Measurements from ENCODE around the gene REEP2.

REEP2 gene

DNA sequence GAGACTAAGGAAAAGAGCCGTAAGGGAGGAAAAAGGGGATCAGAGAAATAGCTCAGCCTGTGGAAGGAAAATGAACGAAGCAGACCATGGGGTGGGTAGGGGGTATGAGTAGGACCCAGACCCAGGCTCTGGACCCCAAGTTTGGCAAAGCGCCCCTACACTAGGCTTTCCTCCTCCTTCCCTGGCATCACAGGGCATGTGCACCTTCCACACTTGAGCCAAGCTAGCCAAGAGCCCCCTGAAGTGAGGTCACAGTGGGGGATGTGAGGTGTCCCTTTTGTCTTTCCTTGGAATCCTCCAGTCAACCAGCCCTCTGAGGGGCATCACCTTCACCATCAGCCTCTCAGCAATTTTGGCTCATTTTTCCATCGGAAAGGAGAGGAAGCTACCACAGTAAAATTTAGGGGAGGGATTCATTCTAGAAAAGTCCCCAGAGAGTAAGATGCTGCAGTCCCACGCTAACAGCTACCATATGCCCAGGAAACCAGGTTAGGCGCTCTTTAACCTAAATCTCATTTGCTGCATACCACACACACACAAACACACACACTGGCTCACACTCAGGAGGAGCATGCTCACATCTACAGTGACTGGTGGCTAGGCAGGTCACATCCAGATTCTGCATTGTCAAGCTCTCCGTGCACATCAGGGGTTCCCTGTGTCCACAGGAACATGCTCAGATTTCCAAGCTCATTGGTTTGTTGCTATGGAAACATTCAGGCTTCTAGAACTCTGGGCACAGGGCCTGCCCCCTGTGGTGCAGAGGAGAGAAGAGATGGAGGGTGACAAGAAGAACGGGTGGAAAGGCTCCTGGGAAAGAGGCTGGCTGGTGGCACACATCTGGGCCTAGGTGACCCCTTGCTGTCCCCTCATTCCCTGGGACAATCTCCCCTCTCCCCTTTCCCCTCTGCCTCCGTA, 9.9 kb downstream of the REEP2 start:
- DNase-seq (ENCODE audit: low spot score), result no peak

DNA sequence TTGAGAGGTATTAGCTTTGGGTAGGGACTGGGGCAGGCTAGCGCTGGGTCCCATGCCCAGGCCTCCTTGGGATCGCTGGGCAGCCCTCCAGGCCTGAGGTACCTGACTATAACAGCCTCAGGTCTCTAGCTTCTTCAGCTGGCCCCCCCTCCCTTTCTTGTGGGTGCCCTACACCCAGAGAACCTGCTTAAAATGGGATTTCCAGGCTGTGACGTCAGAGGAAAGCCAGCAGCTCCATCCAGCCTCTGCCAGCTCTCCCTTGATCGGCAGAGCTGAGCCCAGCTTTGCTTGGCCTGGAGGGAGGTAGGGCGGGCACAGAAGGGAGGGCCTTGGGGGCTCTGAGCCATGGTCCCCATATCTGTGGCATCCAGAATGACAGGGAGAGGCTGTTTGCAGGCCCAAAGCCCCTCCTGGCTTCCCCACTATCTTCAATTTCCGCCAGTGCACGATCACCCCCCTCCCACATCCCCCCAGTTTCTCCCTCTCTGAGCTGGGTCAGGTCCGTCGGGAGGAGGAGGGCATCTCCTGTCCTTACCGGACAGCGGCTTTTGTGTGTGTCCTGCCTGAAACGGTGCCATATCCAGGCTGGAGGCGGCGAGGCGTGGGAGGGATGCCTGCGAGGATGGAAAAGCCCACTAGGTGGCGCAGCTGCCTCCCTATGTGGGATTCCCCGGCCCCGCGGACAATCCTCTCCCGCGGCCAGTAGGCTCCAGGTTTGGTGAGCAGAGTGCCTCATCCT, 10.8 kb downstream of the REEP2 start:
- peak; percentile 91 for DNase-seq (ENCODE audit: low spot score)

DNA sequence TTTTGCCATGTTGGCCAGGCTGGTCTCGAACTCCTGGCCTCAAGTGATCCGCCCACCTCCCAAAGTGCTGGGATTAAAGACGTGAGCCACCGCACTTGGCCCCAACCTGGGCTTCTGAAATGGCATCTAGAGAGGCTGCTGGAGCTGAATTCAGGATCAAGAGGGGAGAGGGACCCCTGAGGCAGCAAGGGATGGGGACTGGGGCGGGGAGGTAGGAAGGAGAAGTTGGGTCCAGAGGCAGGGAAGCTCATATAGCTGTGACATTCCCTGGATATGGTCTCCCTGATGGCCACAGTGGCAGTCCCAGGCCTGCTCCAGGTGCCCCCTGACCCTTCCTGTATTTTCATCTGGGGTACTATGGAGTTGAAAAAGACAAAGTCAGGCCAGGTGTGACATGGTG, 12.1 kb downstream of the REEP2 start:
- no peak for DNase-seq (ENCODE audit: low spot score)

DNA sequence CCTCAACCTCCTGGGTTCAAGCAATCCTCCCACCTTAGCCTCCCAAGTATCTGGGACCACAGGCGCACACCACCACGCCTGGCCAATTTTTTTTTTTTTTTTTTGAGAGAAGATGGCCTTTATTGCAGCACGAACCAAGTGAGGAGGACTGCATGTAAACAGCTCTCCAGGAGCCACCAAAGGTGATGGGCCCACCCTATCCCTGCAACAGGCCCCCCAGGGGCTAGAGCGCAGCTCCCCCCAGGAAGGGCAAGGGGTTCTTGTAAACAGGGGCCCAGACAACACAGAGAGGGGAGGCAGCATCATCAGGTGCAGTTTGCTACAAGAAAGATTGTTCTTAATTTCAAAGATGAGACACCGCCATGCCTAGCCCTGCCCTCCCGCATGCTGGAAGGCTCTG, 13.9 kb downstream of the REEP2 start:
- DNase-seq (ENCODE audit: low spot score), result no peak

DNA sequence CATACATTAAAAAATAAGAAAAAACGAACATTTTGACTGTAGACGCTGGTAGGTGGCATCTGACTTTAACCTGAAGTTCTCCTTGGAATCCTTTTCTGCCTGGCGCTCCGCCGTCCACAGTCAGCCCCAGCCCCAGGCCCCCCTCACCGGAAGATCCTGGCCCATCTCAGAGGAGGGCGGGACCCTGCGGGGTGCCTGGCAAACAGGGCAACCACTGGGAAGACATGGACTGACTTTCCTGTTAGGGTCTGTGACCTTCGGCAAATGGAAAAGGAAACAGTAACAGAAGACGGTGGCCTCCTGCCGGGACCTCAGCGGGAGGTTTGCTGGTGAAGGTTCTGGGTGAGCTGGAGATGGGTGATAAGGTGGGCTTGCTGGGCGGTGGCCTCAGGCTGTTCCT, 14.7 kb downstream of the REEP2 start:
- no peak for DNase-seq (ENCODE audit: low spot score)

DNA sequence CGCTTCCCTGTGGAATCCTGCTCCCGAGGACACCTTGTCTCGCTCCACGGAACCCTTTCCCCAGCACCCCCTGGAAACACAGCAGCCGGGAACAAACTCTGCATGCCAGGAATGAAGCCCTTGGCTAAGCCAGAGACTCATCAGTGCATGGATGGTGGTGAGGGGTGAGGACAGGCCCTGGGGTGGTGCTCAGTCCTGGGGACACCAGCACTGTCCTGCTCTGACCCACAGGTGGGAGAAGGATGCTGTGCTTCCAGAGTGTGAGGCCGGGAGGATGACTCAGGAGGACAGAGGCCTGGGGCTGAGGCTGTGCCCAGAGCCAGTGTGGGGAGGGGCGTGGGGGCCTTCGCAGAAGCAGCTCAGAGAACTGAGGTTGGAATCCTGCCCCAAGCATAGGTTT, 15.3 kb downstream of the REEP2 start:
- DNase-seq (ENCODE audit: low spot score), result no peak

DNA sequence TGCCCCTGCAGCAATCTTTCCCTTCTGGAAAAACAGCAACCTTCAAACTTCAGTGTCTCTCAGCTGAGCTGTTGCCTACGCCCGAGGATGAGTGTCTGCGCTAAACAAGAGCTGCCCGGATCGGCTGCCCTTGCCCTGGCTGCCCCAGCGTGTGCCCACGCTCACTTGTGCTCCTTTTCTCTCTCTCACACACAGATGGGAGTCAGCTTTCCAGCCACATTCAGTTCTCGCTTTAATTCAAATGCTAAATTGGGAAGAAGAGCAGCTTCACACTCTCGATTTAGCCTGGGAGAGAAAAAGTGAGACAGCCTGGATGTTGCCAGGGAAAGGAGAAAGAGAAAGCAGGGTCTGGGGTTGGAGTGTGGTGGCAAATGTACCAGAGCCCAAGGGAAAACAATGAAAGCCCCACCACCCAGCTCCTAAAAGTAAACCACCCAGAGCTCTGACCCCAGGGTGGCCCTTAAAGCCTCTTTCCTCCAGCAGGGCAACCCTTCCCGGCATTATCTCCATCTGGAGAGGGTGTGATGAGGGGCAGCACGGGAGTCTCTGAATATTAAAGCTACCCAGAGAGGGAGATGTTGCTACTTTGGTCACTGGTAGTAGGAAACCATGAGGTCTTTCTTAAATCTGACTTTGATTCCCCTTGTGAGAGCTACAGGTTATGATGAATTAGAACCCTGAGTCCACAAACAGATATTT, 16.5 kb downstream of the REEP2 start:
- no peak for DNase-seq (ENCODE audit: low spot score)

DNA sequence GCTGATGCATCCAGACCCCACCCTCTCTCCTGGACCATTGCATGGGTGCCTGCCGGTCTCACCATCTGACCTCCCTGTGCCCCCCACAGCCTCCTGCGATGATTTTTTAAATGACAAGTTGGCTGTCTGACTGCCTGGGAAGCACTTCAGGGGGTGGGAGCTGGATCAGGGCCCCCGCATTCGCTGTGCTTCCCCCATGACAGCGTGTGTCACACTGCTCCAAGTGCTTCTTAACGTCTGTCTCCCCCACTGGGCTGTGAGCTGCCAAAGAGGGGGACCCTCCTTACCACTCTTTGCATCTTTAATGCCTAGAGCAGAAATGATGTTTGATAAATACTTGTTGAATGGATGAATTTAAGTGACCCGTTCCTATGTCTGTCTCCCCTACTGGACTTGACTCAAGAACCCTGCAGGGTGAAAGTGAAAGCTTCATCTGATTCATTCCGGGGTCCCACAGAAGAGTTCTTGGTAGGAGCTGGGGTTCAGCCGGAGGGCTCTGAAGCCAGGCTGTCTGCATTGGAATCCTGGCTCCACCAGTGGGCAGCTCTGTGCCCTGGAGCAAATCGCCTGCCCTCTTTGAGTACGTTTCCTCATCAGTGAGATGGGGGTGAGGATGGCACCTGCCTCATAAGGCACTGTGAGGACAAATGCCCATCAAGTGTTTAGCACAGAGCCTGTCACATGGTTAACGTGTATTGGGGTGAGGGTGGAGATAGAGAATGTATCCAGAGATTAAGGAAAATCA, 18.8 kb downstream of the REEP2 start:
- DNase-seq (ENCODE audit: low spot score), result no peak

DNA sequence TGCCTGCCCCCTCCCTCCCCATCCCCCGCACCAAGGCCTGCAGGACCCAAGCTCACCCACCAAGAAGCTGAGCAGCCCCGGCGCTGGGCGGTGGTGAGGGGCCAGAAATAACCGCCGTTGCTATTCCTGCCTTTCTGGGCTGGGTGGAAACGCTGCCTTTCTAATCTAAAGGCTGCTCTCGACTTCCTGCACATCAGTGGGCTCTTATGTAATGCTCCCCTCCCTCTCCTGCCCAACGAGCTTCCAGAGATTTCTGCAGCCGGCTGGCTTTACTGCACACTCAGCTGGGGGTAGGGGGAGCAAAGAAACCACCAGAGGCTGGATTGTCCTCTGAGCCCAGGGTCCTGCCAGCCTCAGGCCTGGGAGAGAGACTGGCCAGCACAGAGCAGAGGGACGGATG, 19.5 kb downstream of the REEP2 start:
- no peak for DNase-seq (ENCODE audit: low spot score)

DNA sequence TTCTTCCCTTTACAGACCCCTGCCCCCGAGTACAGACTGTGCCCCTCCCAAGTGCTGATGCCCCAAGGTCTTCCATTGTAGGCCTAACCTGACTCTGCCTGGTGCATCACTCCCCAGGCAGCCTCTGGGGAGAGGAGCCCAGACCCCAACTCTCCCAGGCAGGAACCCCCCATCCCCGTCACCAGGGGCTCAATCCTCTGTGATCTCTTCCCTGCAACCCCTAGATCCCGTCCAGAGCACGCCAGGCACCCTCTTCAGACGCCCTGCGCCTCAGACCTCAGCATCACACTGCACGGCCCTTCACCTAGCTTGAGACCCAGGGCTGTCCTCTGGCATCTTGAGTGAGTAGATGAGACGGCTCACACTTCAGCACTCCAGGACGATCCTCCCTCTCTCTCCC, 20.0 kb downstream of the REEP2 start:
- DNase-seq (ENCODE audit: low spot score), result no peak

DNA sequence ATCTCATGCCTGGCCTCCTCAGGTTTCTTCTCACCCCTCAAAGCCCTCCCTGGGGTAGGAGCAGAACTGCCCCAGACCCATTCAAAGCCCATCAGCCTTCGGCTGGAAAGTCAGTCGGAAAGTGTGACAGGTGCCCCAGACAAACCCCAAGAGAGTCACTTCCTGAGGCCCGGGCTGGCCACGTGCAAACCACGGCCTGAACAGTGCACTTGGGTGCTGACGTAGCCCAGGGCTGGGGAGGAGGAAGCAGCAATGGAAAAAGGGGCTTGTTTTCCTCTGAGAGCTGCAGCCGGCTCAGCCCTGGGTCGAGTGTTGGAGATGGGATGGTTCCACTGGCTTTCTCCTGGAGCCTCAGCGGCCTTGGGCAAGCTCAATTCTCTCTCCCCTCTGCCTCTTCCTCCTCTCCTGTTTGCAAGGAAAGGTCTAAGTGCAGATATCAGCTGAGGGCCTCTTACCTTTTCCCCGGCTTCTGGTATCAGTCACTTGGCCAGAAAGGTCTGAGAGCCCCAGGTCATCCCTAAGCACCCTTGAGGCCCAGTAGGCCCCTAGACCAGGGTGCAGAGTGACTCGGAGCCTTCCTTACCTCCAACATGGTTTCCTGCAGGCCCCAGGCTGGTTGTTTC, 20.6 kb downstream of the REEP2 start:
- no peak for DNase-seq (ENCODE audit: low spot score)

DNA sequence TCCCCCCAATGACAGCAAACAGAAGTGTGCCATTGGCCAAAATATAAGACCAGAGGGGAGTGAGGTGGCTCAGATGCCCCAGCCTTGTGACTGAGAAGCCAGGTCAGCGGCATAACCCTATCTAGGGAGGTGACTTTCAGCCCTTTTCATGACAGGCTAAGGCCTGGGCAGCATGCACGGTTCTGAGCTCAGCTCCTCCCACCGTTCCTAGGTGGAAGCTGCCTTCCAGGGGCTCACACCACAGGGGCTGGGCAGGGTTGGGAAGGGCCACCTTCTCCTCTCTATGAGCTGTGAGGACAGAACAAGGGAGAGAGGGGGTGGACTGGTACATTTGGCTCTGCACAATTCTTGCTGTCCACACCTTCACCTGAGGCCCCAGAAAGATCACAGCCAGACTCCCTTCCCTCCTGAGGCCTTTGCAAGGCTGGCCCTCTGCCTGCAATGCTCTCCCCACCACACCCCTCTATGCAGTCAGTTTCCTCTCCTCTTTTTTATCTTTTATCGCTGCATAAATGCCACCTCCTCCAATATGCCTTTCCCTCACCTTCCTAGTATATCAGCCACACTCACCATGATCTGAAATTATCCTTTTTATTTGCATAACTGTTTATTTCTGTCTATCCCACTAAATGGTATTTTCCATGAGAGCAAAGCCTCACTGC, 21.3 kb downstream of the REEP2 start:
- DNase-seq (ENCODE audit: low spot score), result no peak

DNA sequence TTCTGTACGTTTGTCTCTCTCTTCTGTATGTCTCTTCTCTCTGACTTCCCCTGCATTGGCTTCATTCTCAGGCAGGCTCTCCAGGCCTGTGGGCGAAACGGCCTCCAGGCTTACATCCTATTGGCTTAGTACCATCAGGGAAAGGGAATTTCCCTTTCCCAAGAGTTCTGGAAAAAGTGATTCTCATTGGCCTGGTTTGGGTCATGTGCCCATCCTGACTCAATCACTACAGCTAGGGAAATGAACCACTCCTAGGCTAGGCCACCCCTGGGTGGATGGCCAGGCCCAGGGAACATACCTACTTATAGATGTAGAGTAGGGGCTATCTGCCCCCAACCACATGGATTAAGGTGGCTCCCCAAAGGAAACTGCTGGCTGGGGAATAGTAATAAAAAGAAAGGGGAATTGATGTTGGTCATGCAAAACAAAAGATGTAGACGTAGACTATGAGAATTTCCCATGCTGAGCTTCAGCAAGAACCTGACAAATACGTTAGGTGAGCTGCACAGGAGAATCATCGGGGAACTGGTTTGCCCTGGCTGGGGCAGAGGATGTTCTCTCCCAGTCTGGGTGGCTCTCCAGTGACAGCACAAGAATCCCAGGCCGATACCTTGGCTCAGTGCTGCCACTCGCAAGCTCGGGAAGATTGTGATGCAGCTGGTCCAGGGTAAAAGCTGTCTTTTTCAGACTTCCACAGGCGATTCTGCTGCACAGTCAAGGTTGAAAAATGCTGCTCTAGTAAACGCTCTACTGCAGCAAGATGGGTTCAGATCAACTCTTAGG, 22.7 kb downstream of the REEP2 start:
- DNase-seq (ENCODE audit: low spot score), result no peak

DNA sequence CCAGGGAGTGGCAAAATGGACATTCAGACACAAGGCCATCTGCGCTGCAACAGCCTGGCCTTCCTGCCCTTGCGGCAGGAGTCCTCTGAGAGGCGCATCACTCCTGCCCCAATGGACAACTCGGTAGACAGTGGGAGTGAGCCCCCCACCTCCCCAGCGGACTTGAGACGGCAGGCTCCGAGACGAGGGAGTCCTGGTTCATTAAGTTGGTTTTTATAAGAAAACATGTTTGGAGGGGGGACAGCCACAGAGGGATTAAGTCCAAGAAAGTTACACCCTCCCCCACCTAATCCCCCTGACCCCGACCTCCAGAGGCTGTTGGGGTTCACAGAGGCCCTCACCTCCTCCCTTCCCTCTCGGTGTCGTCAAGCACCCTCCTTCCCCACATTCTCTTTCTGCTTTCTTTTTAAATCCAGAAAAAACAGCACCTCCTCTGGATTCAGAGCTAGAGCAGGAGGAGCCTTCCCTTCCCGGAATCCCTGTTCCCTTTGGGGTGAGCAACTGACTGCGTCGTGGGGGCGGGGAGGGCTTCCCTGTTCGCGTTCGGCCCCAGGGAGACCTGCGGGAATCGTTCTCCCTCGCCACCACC, 24.7 kb downstream of the REEP2 start:
- DNase-seq (ENCODE audit: low spot score), result no peak

DNA sequence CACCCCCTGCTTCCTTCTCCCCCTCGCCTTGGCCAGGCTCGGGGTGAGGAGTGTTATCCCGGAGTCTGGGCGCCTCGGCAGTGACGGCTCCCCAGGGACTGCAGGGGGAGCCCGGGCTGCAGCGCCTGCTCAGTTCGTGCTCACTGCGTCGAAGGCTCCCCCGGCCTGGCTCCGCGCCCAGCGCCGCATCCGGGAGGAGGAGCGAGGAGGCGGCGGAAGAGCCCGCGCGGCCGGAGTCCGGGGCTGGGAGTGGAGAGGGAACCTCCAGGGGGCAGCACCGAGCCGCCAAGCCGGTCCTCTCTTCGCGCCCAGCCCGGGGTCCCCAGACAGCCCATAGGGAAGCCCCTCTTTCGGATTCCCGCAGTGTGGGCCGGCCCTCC, 25.1 kb downstream of the REEP2 start:
- peak; percentile 97 for DNase-seq (ENCODE audit: low spot score)

DNA sequence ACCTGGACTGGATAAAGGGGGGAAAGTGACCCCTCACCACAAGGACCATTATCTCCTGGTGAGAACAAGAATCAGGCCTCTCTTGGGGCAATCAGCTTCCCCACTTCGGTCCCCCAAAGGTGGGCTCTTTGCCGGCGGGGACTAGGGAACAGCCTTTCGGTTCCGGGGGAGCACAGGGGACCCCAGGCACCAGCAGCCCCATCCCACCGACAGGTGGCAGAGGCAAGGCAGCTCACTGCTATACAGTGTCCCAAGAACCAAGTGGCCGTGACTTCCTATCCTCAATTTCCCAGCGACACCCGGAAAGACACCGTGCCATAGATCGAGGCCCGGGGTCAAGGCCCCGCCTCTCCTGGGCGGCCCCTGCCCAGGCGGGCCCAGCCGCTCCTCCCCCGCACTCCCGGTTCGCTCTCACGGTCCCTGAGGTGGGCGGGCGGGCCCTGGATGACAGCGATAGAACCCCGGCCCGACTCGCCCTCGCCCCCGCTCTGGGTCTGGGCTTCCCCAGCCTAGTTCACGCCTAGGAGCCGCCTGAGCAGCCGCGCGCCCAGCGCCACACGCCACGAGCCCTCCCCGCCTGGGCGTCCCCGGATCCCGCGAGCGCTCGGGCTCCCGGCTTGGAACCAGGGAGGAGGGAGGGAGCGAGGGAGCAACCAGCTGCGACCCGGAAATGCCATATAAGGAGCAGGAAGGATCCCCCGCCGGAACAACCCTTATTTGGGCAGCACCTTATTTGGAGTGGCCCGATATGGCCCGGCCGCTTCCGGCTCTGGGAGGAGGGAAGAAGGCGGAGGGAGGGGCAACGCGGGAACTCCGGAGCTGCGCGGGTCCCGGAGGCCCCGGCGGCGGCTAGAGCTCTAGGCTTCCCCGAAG, 25.8 kb downstream of the REEP2 start:
- peak; percentile 99 for DNase-seq (ENCODE audit: low spot score)

DNA sequence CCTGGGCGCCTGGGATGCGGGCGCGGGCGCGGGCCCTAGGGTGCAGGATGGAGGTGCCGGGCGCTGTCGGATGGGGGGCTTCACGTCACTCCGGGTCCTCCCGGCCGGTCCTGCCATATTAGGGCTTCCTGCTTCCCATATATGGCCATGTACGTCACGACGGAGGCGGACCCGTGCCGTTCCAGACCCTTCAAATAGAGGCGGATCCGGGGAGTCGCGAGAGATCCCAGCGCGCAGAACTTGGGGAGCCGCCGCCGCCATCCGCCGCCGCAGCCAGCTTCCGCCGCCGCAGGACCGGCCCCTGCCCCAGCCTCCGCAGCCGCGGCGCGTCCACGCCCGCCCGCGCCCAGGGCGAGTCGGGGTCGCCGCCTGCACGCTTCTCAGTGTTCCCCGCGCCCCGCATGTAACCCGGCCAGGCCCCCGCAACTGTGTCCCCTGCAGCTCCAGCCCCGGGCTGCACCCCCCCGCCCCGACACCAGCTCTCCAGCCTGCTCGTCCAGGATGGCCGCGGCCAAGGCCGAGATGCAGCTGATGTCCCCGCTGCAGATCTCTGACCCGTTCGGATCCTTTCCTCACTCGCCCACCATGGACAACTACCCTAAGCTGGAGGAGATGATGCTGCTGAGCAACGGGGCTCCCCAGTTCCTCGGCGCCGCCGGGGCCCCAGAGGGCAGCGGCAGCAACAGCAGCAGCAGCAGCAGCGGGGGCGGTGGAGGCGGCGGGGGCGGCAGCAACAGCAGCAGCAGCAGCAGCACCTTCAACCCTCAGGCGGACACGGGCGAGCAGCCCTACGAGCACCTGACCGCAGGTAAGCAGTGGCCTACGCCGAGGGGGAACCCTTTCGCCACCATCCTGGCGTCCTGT, 26.6 kb downstream of the REEP2 start, which contains the start of gene EGR1:
Gene EGR1 (plus strand): TSS at position 219 of the 864 bp plus-strand sequence. CDS start 283 bp downstream, at position 502.
- peak; percentile 95 for DNase-seq (ENCODE audit: low spot score)

Measured in LoVo (cell line).